ENCODE data around the gene SSR1. TPM values are rescaled to one million over a fixed set of nuclear protein-coding genes. Genes with fewer than 3 reads are reported as not detected.

SSR1 gene
- total and polyA plus RNA-seq, 2 of the 13 experiments (the other 11 are each of a cell fraction or from before 2014, with no cell fraction given) = 203 to 243 TPM

DNA sequence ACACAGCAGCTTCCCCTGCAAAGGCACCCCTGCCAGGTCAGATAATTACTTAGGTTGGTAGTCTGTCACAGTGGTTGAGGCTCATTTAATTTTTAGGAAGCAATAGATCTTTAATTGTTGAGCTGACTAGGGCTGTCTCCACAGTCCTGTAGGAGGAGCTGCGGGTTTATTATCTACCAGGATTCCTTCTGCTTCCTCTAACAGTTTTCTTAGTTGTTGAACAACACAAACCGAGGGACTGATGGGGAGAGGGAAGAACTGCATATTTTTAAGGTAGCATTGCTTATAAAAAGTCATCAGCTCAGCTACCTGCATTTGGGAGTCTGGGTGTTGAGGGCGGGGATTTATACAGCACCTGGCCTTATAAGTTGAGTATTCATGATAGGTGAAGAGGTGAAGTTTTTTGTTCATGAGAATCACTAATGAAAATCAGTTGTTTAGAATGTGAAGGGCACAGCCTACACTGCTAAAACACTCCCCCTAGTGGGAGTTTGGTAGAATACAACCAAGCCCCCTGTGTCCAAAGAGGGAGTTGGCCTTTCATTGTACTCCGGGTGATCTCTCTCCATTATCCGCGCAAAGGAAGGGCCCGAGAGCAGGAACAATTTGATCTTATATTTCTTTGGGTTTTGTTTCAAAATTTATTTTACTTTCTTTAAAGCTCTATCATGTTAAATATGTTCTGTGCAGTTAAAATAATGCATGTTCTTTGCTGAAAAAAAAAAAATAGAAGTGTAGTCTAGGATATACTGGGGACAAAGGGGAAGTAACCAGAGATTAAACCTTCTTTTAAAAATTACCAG is 69.6 kb downstream of the SSR1 start (continued):
- no peak; the same call in 1 of the 2 replicates for TF ChIP-seq ARID3A (IDR thresholded peaks at IDR 0.05; ENCODE audit: low read depth, low read length)
- no peak for TF ChIP-seq ZNF556 (CRISPR knock-in tag; IDR thresholded peaks at IDR 0.05; ENCODE audit: borderline replicate concordance)
- TF ChIP-seq, protein P1, sequence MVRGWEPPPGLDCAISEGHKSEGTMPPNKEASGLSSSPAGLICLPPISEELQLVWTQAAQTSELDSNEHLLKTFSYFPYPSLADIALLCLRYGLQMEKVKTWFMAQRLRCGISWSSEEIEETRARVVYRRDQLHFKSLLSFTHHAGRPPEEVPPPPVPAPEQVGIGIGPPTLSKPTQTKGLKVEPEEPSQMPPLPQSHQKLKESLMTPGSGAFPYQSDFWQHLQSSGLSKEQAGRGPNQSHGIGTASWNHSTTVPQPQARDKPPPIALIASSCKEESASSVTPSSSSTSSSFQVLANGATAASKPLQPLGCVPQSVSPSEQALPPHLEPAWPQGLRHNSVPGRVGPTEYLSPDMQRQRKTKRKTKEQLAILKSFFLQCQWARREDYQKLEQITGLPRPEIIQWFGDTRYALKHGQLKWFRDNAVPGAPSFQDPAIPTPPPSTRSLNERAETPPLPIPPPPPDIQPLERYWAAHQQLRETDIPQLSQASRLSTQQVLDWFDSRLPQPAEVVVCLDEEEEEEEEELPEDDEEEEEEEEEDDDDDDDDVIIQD (CRISPR knock-in tag; IDR thresholded peaks at IDR 0.05; ENCODE audit: low read depth) = no peak
- no peak for TF ChIP-seq PAX8 (CRISPR knock-in tag; IDR thresholded peaks at IDR 0.05; ENCODE audit: borderline replicate concordance)
- no peak for TF ChIP-seq MEF2D (CRISPR knock-in tag; IDR thresholded peaks at IDR 0.05)
- TF ChIP-seq MAFK (conservative IDR thresholded peaks at IDR 0.05 in 1 of 2, IDR thresholded peaks at IDR 0.05 in 1 of 2; ENCODE audit: low read length in 2 of 2) = no peak
- TF ChIP-seq ZNF225 (CRISPR knock-in tag; IDR thresholded peaks at IDR 0.05) = no peak
- TF ChIP-seq ZNF564 (CRISPR knock-in tag; IDR thresholded peaks at IDR 0.05) = no peak
- peak; percentile 96 for TF ChIP-seq SMC3 (IDR thresholded peaks at IDR 0.05; ENCODE audit: low read length)
- TF ChIP-seq ZNF335 (CRISPR knock-in tag; IDR thresholded peaks at IDR 0.05) = peak; percentile 61; the same call in 1 of the 2 replicates
- no peak for TF ChIP-seq ZNF879 (CRISPR knock-in tag; IDR thresholded peaks at IDR 0.05)
- no peak for TF ChIP-seq NKX3-1 (CRISPR knock-in tag; IDR thresholded peaks at IDR 0.05)
- TF ChIP-seq HOXD1 (CRISPR knock-in tag; IDR thresholded peaks at IDR 0.05) = no peak
- TF ChIP-seq PBX2 (CRISPR knock-in tag; IDR thresholded peaks at IDR 0.05) = no peak
- TF ChIP-seq REL (CRISPR knock-in tag; conservative IDR thresholded peaks at IDR 0.05) = no peak
- no peak for TF ChIP-seq ZXDC (CRISPR knock-in tag; IDR thresholded peaks at IDR 0.05)
- no peak for TF ChIP-seq GABPB1 (CRISPR knock-in tag; IDR thresholded peaks at IDR 0.05)
- TF ChIP-seq ZMYM2 (CRISPR knock-in tag; IDR thresholded peaks at IDR 0.05) = no peak
- no peak for TF ChIP-seq ZNF672 (CRISPR knock-in tag; IDR thresholded peaks at IDR 0.05)
- TF ChIP-seq ZNF354B (CRISPR knock-in tag; IDR thresholded peaks at IDR 0.05) = no peak
- TF ChIP-seq ZNF3 (CRISPR knock-in tag; IDR thresholded peaks at IDR 0.05) = no peak
- TF ChIP-seq HMGA1 (CRISPR knock-in tag; conservative IDR thresholded peaks at IDR 0.05) = no peak
- no peak for TF ChIP-seq IKZF1 (IDR thresholded peaks at IDR 0.05)
- TF ChIP-seq ZBTB3 (CRISPR knock-in tag; IDR thresholded peaks at IDR 0.05; ENCODE audit: borderline replicate concordance, low read depth) = no peak
